Activated T-cell treated with anti-CD3 and anti-CD28 coated beads for 48 hours (primary cell): ENCODE results near the gene CSRNP3.
"Not testable (repeated sequence)": the region's sequence is repeated elsewhere in the genome, so short reads cannot be mapped to it uniquely, and the experiment has no call there.

Experiments used
- DNase-seq: peaks from one replicate; pipeline ENCODE4 v3.0.0-alpha.2; 2020; ENCODE audit warnings: low read depth

The CSRNP3 gene

GRCh38 chr2:165634282-165634681 is 164.8 kb downstream of the CSRNP3 start:
- no peak for DNase-seq

- DNase-seq, result no peak
These were observed 165.4 kb downstream of the CSRNP3 start for GRCh38 chr2:165634855-165635254.

- no peak for DNase-seq
These were observed 166.0 kb downstream of the CSRNP3 start for GRCh38 chr2:165635532-165635931.

GRCh38 chr2:165636959-165637358 is 167.5 kb downstream of the CSRNP3 start:
- DNase-seq, result no peak

GRCh38 chr2:165637396-165637795 is 167.9 kb downstream of the CSRNP3 start:
- DNase-seq, result no peak

- DNase-seq, result no peak
These were observed 170.0 kb downstream of the CSRNP3 start for GRCh38 chr2:165639504-165639903.

GRCh38 chr2:165640247-165640929 is 170.9 kb downstream of the CSRNP3 start:
- DNase-seq, result no peak

DNA sequence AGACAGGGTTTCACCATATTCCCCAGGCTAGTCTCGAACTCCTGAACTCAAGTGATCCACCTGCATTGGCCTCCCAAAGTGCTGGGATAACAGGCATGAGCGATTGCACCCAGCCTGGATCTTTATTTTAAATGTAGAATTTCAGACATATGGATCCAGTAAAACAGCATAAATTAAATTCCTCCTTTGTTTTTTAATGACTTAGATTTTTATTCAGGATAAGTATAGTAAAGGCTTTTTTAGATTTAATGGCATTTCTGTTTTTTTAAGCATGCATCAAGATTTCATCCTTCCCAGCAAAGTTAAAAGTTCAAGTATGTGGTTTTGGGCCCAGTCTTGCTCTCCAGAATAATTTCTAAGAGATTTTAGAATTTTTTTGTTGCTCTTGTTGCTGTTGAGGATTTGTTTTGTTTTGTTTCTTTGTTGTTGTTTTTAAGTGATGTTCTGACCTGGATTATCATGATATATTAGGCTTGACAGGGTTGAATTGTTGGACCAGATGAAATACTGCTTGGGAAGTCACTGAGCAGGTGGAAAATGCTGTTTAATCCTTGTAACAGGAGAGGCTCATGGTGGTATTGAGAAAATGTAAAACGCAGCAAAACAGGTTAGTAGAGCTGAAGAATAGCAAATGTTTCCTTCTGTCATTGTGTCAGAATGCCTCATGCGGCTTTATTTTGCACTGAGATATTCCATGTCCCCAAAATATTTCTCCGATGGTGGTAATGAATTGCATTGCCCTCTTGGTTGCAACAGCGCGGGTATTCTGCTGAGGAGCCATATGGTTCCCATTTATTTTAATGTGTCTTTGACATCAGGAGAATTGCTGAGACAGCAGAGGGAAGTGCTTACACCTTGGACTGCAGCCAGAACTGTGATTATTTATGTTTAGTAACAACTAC is 176.7 kb downstream of the CSRNP3 start:
- DNase-seq, result no peak

GRCh38 chr2:165647409-165647808 is 177.9 kb downstream of the CSRNP3 start:
- no peak for DNase-seq

GRCh38 chr2:165648801-165649200 is 179.3 kb downstream of the CSRNP3 start:
- DNase-seq, result no peak

DNA sequence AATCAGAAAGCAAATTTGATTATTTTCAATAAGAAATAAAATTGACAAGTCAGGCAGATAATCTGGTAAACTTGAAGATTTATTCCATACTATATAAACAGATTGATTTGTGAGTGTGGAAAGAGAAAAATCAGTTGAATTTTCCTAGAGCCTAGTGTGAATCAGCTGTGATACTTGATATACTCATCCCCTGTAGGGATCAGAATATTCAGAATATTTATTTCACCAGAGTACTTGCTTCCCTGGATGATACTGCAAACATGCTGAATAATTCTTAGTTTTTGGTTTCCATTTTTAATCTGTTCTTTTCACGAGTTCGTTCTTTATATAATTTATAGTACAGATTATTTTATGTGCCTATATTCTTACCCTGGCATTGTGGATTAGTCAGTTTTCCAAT is 181.7 kb downstream of the CSRNP3 start:
- no peak for DNase-seq

- no peak for DNase-seq
These were observed 186.2 kb downstream of the CSRNP3 start for GRCh38 chr2:165655661-165656060.

DNA sequence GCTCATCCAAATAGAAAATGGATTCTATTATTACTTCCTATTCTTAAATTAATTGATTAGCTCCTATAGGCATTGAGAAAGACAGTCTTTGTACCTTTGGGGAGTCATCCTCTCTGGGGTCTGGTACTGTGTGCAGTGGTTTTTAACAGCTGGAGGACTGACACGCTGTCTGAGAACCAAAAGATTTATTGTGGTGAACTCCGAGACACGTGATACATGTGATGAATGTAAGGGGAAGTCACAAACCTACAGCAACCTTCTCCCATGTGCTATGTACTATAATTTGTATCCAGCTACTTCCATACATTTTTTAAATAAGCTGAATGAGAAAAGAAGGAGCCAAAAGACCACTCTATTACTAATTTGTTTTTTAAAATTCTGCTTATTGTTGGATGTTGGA is 190.9 kb downstream of the CSRNP3 start:
- DNase-seq, result no peak

- DNase-seq, result no peak
These were observed 193.2 kb downstream of the CSRNP3 start for GRCh38 chr2:165662720-165663119.

GRCh38 chr2:165665614-165666013 is 196.1 kb downstream of the CSRNP3 start:
- DNase-seq, result no peak

DNA sequence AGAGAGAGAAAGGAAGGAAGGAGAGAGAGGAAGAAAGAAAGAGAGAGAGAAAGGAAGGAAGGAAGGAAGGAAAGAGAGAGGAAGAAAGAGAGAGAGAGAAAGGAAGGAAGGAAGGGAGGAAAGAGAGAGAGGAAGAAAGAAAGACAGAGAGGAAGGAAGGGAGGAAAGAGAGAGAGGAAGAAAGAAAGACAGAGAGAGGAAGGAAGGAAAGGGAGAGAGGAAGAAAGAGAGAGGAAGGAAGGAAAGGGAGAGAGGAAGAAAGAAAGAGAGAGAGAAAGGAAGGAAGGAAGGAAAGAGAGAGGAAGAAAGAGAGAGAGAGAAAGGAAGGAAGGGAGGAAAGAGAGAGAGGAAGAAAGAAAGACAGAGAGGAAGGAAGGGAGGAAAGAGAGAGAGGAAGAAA is 196.6 kb downstream of the CSRNP3 start:
- not testable (repeated sequence) for DNase-seq

GRCh38 chr2:165666605-165667004 is 197.1 kb downstream of the CSRNP3 start:
- DNase-seq, result no peak

- no peak for DNase-seq
These were observed 197.9 kb downstream of the CSRNP3 start for GRCh38 chr2:165667375-165667774.

DNA sequence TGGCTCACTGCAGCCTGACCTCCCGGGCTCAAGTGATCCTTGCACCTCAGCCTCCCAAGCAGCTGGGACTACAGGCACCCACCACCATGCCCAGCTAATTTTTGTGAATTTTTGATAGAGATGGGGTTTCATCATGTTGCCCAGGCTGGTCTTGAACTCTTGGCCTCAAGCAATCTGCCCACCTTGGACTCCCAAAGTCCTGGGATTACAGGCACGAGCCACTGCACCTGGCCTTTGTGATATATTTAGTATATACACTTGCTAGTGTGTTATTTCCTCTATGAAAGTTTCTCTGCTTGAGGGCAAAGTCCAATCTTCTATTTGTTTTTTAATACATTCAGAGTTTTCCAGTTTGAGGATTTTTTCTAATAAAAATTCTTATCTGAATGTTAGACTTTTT is 205.3 kb downstream of the CSRNP3 start:
- no peak for DNase-seq

GRCh38 chr2:165675551-165675968 is 206.1 kb downstream of the CSRNP3 start:
- DNase-seq, result no peak

DNA sequence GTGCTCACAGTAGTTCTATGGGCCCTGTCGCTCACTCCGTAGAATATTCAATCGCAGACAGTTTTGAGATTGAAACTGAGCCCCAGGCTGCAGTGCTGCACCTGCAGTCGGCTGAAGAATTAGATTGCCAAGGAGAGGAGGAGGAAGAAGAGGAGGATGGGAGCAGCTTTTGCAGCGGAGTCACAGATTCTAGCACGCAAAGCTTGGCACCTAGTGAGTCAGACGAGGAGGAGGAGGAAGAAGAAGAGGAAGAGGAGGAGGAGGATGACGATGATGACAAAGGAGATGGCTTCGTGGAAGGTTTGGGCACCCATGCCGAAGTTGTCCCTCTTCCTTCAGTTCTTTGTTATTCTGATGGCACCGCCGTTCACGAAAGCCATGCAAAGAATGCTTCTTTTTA is 209.4 kb downstream of the CSRNP3 start:
- DNase-seq, result no peak

DNA sequence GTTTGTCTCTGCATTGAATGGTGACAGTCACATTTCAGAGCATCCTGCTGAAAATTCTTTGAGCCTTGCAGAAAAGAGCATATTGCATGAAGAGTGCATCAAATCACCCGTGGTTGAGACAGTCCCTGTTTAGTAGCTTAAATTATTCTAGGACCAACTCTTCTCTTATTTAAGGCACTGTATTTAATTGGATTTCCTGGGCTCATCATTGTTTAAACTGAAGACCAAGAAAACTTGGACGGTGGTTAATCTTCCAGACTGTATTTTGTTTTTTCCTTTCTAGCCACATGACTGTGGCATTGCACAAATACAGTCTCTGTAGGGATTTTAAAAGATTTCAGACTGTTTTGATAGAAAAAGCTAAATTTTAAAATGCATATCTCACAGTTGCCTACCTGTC is 210.1 kb downstream of the CSRNP3 start:
- DNase-seq, result no peak

DNA sequence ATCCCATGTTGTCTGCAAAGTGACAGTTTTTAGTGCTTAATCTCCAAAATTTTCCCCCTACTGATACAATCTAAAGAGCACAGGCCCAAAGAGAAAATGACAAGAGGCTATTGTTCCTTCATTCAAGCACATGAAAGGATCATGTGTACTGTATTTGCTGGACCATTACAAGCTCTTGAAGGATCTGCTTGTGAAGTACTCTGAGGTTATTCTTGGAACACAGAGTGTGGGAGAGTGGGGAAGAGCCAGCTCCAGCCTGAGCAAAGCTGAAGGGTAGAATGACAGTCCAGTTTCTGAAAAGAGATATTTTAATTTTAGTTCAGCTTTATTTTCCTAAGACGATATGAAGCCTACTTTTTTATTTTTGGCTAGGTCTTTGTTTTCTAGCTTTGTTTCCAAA is 212.3 kb downstream of the CSRNP3 start:
- DNase-seq, result no peak
